ENCODE measurements around the gene SPSB3.

The SPSB3 gene

DNA sequence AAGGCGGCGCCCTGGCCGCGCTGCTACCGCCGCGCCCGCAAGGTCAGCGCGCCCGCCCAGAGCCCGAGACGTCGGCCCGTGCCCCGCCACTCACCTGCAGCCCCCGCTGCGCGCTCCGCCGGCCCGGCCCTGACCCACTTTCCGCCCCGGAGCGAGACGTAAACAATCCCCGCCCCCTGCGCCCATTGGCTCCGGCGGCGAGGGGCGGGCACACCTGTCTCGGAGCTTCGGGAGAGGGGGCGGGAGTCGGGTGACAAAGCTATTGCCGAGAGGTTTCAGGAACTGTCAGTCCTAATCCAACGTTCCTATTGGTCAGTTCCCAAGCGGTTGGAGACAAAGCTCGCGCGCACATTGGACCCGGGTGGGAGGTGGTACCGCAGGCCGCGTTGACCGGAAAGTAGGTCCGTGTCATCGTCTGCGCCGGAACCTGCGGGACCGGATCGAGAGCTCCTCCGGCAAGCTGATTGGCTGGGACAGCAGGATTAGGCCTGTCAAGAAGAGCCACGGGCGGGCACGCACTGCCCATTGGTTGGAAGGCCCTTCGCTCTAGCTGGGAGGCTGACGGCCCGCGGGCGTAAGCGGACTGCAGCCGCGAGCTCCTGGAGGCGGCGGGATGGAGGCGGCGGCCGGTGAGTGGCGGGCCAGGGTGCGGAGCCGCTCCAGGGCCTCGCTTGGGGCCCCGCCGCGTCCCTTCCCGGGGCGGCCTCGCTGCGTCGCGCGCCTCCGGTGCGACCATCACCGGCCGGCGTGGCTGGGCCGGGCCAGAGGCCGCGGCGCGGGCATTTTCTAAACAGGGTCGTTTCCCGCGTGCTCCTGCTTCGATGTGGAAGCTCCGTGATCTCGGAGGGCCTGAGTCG, at the start of gene SPSB3, which contains the start of gene NUBP2:
Gene SPSB3 (minus strand): TSS at position 164 of the 857 bp plus-strand sequence. CDS start 1,088 bp downstream, outside the sequence.
Gene NUBP2 (plus strand): TSS at position 553 of the 857 bp plus-strand sequence. CDS start 61 bp downstream, at position 614.
- DNase-seq (ENCODE audit: low read depth), result peak; percentile 98

- DNase-seq (ENCODE audit: low read depth), result no peak
Measured at GRCh38 chr16:1831186-1832075, 49.1 kb upstream of the SPSB3 start.

- DNase-seq (ENCODE audit: low read depth), result no peak
Measured at GRCh38 chr16:1830213-1830612, 47.8 kb upstream of the SPSB3 start.

GRCh38 chr16:1828645-1829410, 46.5 kb upstream of the SPSB3 start:
- no peak for DNase-seq (ENCODE audit: low read depth)

DNA sequence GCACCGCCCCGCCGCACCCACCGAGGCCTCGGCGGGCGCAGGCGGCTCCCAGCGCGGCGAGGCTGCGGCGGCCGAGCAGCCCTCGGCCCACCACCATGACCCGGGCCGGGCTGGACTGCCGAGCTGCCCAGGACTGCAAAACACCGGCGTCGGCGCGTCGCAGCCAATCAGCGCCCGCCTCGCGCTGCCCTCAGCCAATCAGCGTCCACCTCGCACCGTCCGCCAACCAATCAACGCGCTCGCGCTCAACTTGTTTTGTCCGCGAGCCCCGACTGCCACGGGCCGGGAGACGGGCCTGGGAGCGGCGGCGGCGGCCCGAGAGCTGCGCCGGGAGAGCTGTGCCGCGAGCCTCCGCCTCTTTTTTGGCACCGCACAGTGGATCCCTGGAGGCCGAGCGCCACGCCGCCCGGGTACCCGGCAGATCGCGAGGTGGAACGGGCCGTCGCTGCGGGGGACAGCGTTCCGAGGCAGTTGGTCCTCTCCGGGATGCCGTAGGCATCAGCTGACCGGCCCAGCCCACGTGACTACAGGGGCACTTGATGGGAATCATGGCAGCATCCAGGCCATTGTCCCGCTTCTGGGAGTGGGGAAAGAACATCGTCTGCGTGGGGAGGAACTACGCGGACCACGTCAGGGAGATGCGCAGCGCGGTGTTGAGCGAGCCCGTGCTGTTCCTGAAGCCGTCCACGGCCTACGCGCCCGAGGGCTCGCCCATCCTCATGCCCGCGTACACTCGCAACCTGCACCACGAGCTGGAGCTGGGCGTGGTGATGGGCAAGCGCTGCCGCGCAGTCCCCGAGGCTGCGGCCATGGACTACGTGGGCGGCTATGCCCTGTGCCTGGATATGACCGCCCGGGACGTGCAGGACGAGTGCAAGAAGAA, 44.6 kb upstream of the SPSB3 start, which contains the start of the genes FAHD1 and HAGH:
Gene FAHD1 (plus strand): TSS at position 516 of the 883 bp plus-strand sequence. CDS start 33 bp downstream, at position 549.
Gene HAGH (minus strand): TSS at position 135 of the 883 bp plus-strand sequence. CDS start 38 bp downstream, at position 97.
- peak; percentile 86 for DNase-seq (ENCODE audit: low read depth)

GRCh38 chr16:1825864-1826690, 43.7 kb upstream of the SPSB3 start:
- DNase-seq (ENCODE audit: low read depth), result peak; percentile 63

DNA sequence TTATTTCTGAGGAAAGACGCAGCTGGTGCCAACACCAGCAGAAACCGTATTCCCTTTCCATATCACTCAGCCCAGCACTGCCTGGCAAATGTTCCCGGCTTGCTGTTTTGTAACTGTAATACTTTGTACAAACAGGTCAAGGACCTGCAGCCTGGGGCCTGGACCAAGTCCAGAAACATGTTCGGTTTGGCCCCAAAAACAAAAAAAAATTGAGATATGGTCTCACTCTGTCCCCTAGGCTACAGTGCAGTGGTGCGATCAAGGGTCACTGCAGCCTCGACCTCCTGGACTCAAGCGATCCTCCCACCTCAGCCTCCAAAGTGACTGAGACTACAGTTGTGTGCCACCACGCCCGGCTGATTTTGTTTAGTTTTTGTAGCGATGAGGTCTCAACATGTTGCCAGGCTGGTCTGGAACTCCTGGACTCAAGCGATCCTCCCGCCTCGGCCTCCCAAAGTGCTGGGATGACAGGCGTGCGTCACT, 43.1 kb upstream of the SPSB3 start:
- no peak for DNase-seq (ENCODE audit: low read depth)

- DNase-seq (ENCODE audit: low read depth), result no peak
Measured at GRCh38 chr16:1823821-1824220, 41.5 kb upstream of the SPSB3 start.

DNA sequence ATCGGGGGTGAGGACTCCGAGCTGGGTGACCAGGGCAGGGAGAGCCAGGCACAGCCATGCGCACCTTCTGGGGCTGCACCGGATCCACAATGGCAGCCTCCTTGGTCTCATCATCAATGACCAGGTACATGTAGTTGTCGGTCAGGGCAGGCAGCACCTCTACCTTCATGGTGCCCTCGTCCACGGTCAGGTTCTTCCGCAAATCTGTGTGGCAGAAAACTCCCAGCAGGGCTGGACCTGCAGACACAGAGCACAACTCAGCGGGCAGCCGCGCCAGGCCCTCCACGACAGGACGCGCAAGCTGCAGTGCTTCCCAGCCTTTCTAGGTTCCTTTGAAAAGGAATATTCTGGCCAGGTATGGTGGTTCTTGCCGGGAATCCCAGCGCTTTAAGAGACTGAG, 40.4 kb upstream of the SPSB3 start:
- DNase-seq (ENCODE audit: low read depth), result no peak

GRCh38 chr16:1821861-1822611, 39.7 kb upstream of the SPSB3 start:
- no peak for DNase-seq (ENCODE audit: low read depth)

- DNase-seq (ENCODE audit: low read depth), result no peak
Measured at GRCh38 chr16:1820946-1821290, 38.5 kb upstream of the SPSB3 start.

DNA sequence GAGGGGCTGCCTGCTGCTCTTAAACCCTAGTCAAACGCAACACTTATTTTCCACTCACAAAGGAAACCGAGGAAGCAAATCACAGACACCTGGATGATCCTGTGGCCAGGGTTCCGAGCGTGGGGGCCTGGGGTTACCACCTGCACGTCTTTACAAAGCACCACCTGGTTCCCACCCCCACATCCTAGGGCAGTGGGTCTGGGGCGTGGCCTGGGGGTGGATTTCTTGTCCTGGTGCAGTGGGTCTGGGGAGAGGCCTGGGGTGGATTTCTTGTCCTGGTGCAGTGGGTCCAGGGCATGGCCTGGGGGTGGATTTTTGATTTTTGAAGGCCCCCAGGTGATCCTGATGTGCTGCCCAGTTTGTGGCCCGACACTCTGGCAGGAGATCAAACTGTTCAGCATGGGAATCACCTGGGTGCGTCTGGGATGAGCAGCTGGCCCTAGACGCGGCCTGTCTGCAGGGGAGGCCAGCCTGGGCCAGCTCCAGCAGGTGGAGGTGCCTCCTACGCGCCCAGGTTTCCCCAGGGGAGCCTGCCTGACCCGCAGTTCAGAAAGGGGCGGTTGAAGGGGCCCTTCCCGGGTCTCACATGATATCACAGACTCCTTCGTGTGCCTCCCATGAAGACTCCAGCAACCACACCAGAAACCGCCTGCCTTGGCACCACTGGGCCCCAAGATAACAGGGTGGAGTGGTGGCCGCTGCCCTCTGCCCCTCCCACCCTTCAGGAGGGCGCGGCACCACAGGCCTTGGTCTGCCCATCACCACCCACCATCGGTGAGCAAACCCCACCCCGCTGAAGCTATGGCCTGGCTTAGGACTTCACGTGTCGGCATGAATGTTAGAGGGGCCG, 38.0 kb upstream of the SPSB3 start:
- DNase-seq (ENCODE audit: low read depth), result no peak

GRCh38 chr16:1819611-1820010, 37.2 kb upstream of the SPSB3 start:
- no peak for DNase-seq (ENCODE audit: low read depth)

DNA sequence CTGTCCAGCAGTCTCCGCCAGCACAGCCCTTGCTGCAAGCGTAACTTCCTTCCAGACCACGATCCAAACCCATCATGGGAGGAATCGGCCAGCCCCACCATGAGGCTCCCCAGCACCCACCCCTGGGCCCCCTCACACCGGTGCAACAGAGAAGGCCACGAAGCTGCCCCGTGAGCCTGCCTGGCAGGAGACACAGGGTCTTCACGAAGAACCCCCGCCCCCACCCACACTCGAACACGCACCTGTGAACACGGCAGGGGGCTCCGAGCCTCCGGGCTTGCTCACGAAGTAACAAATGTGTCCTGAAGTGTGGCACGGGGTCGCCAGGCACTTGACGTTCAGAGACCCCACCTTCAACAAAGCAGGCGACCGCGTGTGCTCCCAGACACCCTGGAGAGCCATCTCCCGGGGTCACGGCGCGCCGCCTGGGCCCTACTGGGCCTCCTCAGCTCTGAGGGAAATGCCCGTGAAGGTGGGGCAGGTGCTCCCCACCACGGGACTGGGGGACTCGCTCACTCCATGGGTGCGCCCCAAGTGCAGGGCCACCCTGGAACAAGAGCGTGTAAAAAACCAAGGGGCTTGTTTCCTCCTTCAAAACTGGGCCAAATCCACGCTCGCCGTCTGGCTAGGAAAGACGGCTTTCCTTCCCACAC, 36.6 kb upstream of the SPSB3 start:
- DNase-seq (ENCODE audit: low read depth), result no peak

DNA sequence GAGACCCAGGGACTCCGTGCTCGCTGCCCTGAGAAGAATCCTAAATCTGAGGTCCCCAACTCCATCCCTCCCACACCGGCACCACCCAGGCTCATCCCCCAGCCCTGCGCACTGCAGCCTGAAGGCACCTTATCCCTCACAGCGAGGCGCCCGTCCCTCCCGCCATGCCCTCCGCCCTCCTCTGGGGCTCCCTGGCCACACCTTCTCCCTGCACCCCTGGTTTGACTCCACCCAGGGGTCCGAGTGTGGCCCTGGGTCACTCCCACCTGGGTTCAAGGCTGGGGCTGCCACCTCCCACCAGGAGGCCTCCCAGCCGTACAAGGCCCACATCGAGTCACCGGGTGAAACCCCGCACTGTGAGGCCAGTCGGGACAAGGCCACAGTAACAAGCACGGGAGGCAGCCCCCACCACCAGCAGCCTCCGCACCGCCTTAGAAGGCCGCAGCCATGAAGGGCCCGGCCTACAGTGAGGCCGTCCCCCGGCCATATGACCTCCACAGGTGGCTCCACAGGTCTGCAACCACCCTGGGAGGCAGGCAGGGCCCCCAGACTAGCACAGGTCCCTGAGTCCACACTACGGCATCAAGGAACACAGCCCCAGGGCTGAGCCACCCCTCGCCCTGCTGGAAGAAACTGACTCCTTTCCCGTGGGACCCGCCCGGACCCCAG, 36.0 kb upstream of the SPSB3 start:
- no peak for DNase-seq (ENCODE audit: low read depth)

GRCh38 chr16:1817716-1818115, 35.3 kb upstream of the SPSB3 start:
- no peak for DNase-seq (ENCODE audit: low read depth)

GRCh38 chr16:1817276-1817589, 34.9 kb upstream of the SPSB3 start:
- no peak for DNase-seq (ENCODE audit: low read depth)

All from activated T-cell treated with anti-CD3 and anti-CD28 coated beads for 24 hours (primary cell).